ENCODE measurements around the gene DACH1.
"Not testable (repeated sequence)": the region's sequence is repeated elsewhere in the genome, so short reads cannot be mapped to it uniquely, and the experiment has no call there.

The DACH1 gene

GRCh38 chr13:71827241-71827640, 39.8 kb downstream of the DACH1 start:
- no peak for DNase-seq

GRCh38 chr13:71820699-71821098, 46.3 kb downstream of the DACH1 start:
- no peak for DNase-seq

- no peak for DNase-seq
These were observed 49.7 kb downstream of the DACH1 start for GRCh38 chr13:71817335-71817734.

GRCh38 chr13:71814806-71815360, 52.1 kb downstream of the DACH1 start:
- DNase-seq, result no peak

- no peak for DNase-seq
These were observed 53.8 kb downstream of the DACH1 start for GRCh38 chr13:71813187-71813586.

- DNase-seq, result no peak
These were observed 55.7 kb downstream of the DACH1 start for GRCh38 chr13:71811344-71811743.

- DNase-seq, result no peak
These were observed 58.3 kb downstream of the DACH1 start for GRCh38 chr13:71808708-71809107.

- no peak for DNase-seq
These were observed 60.1 kb downstream of the DACH1 start for GRCh38 chr13:71806886-71807285.

GRCh38 chr13:71803066-71803465, 63.9 kb downstream of the DACH1 start:
- no peak for DNase-seq

GRCh38 chr13:71801781-71802180, 65.2 kb downstream of the DACH1 start:
- no peak for DNase-seq

- no peak for DNase-seq
These were observed 65.7 kb downstream of the DACH1 start for GRCh38 chr13:71801165-71801760.

GRCh38 chr13:71799324-71799723, 67.7 kb downstream of the DACH1 start:
- no peak for DNase-seq

GRCh38 chr13:71798707-71799106, 68.3 kb downstream of the DACH1 start:
- DNase-seq, result no peak

- no peak for DNase-seq
These were observed 69.5 kb downstream of the DACH1 start for GRCh38 chr13:71797517-71797916.

- DNase-seq, result no peak
These were observed 77.2 kb downstream of the DACH1 start for GRCh38 chr13:71789693-71790329.

GRCh38 chr13:71789037-71789436, 78.0 kb downstream of the DACH1 start:
- no peak for DNase-seq

- no peak for DNase-seq
These were observed 79.6 kb downstream of the DACH1 start for GRCh38 chr13:71787414-71787813.

GRCh38 chr13:71786875-71787274, 80.1 kb downstream of the DACH1 start:
- DNase-seq, result no peak

- DNase-seq, result no peak
These were observed 81.6 kb downstream of the DACH1 start for GRCh38 chr13:71785361-71785760.

- no peak for DNase-seq
These were observed 86.5 kb downstream of the DACH1 start for GRCh38 chr13:71780546-71780945.

- not testable (repeated sequence) for DNase-seq
These were observed 88.0 kb downstream of the DACH1 start for GRCh38 chr13:71778998-71779397.

- no peak for DNase-seq
These were observed 91.0 kb downstream of the DACH1 start for GRCh38 chr13:71775966-71776365.

GRCh38 chr13:71774863-71775262, 92.1 kb downstream of the DACH1 start:
- DNase-seq, result no peak

GRCh38 chr13:71773531-71773930, 93.5 kb downstream of the DACH1 start:
- DNase-seq, result no peak

- DNase-seq, result no peak
These were observed 94.6 kb downstream of the DACH1 start for GRCh38 chr13:71772361-71772760.
